H1 (cell line): ENCODE measurements around the gene POP5. TPM values are rescaled to one million over a fixed set of nuclear protein-coding genes. Genes with fewer than 3 reads are reported as not detected.

Experiments used
- CTCF ChIA-PET: fragments of 300-600 bp; sonication (Branson Sonifier 250); formaldehyde crosslinking; loops from one replicate; lab custom pipeline; 2021; ENCODE audit not compliant: partially characterized antibody; lab: Charles Lee
- POLR2A ChIA-PET: fragments of 300-600 bp; sonication (Branson Sonifier 250); formaldehyde crosslinking; loops from one replicate; lab custom pipeline; 2021; ENCODE audit warnings: inconsistent platforms; ENCODE audit not compliant: partially characterized antibody; lab: Charles Lee
- DNase-seq, 2 experiments: peaks; one replicate each; pipeline versions ENCODE4 v3.0.0 to v3.0.0-alpha.2; 2010 to 2022; ENCODE audit warnings: low spot score in 2 of 2, low read depth in 1 of 2, mixed read lengths in 1 of 2
- FAIRE-seq: peaks from 2 replicates; lab custom pipeline; 2011; peaks lifted over from hg19 to GRCh38; lab: Jason Lieb, UNC
- H2AFZ ChIP-seq: 2 replicates; pipeline ENCODE4 v1.8.1; 2012; ENCODE audit warnings: low read length, inconsistent platforms
- H2AK5ac ChIP-seq: 2 replicates; pipeline ENCODE4 v1.6.1; 2013; ENCODE audit warnings: low read depth, low read length
- H2BK120ac ChIP-seq: replicated peaks from 2 replicates; pipeline ENCODE3; 2013; ENCODE audit warnings: low read depth, low read length, inconsistent platforms
- H2BK12ac ChIP-seq: 2 replicates; pipeline ENCODE4 v1.6.1; 2013; ENCODE audit warnings: low read depth, low read length
- H2BK15ac ChIP-seq: 2 replicates; pipeline ENCODE4 v1.6.1; 2013; ENCODE audit warnings: low read length
- H2BK20ac ChIP-seq: 2 replicates; pipeline ENCODE4 v1.6.1; 2013; ENCODE audit warnings: low read length
- H2BK5ac ChIP-seq: 2 replicates; pipeline ENCODE4 v1.6.1; 2013; ENCODE audit warnings: low read depth, low read length
- H3K14ac ChIP-seq: 2 replicates; pipeline ENCODE4 v1.6.1; 2013; ENCODE audit warnings: inconsistent platforms; ENCODE audit not compliant: insufficient read length
- H3K18ac ChIP-seq: 2 replicates; pipeline ENCODE4 v1.6.1; 2013; ENCODE audit warnings: low read length; ENCODE audit errors: extremely low read depth
- H3K23ac ChIP-seq: 2 replicates; pipeline ENCODE4 v1.6.1; 2013; ENCODE audit warnings: inconsistent platforms; ENCODE audit not compliant: insufficient read length
- H3K23me2 ChIP-seq: 2 replicates; pipeline ENCODE4 v1.6.1; 2013; ENCODE audit warnings: low read depth, low read length
- H3K27ac ChIP-seq: 2 replicates; pipeline ENCODE4 v1.6.1; 2011; ENCODE audit warnings: low read depth, low read length, inconsistent platforms
- H3K27me3 ChIP-seq, 4 experiments: replicated peaks in 1 of 4; 1 replicate in 1 of 4; 2 replicates in 3 of 4; pipeline versions ENCODE4 v1.6.1 to v1.8.1; 2011 to 2013; ENCODE audit warnings: low read length in 3 of 4, mild to moderate bottlenecking in 3 of 4, inconsistent platforms in 2 of 4, mixed read lengths in 2 of 4, moderate library complexity in 1 of 4; ENCODE audit not compliant: control insufficient read depth in 3 of 4, insufficient read depth in 3 of 4; ENCODE audit errors: extremely low read depth in 1 of 4
- H3K36me3 ChIP-seq, 4 experiments: 2 replicates each; pipeline versions ENCODE4 v1.6.1 to v1.8.1; 2011 to 2013; ENCODE audit warnings: mild to moderate bottlenecking in 4 of 4, low read length in 3 of 4, moderate library complexity in 2 of 4, control low read depth in 1 of 4, inconsistent platforms in 1 of 4; ENCODE audit not compliant: insufficient read depth in 4 of 4, control insufficient read depth in 2 of 4
- H3K4ac ChIP-seq: replicated peaks from 2 replicates; pipeline ENCODE3; 2013; ENCODE audit warnings: low read length, low read depth, mixed read lengths, inconsistent platforms; ENCODE audit not compliant: insufficient read length
- H3K4me1 ChIP-seq, 4 experiments: replicated peaks in 1 of 4; 1 replicate in 1 of 4; 2 replicates in 3 of 4; pipeline versions ENCODE4 v1.6.1 to v1.8.1; 2011 to 2013; ENCODE audit warnings: low read length in 3 of 4, inconsistent platforms in 2 of 4, mixed read lengths in 1 of 4; ENCODE audit not compliant: insufficient read depth in 4 of 4, control insufficient read depth in 3 of 4
- H3K4me2 ChIP-seq, 2 experiments: 2 replicates each; pipeline versions ENCODE4 v1.6.1 to v1.8.1; 2011 to 2013; ENCODE audit warnings: low read depth in 2 of 2, low read length in 2 of 2, control low read depth in 1 of 2, inconsistent platforms in 1 of 2, mild to moderate bottlenecking in 1 of 2; ENCODE audit not compliant: insufficient read depth in 1 of 2
- H3K4me3 ChIP-seq, 4 experiments: fragments of 200-600, 300-600 bp in 1 of 4; sonication (generic), shearing (Covaris generic), sonication (Bioruptor Twin) in 1 of 4; 2 replicates each; pipeline versions ENCODE4 v1.5.1 to v1.8.1; 2011 to 2016; ENCODE audit warnings: low read length in 4 of 4, low read depth in 3 of 4, control low read depth in 2 of 4, inconsistent platforms in 2 of 4, mild to moderate bottlenecking in 2 of 4, mixed read lengths in 1 of 4, moderate library complexity in 1 of 4; ENCODE audit not compliant: insufficient read depth in 2 of 4; ENCODE audit errors: extremely low read depth in 1 of 4
- H3K56ac ChIP-seq: replicated peaks from 2 replicates; pipeline ENCODE3; 2013; ENCODE audit warnings: low read depth, mild to moderate bottlenecking, mixed read lengths, low read length, inconsistent platforms; ENCODE audit not compliant: insufficient read length
- H3K79me1 ChIP-seq: 2 replicates; pipeline ENCODE4 v1.6.1; 2013; ENCODE audit warnings: low read depth, low read length, control low read depth
- H3K79me2 ChIP-seq, 2 experiments: 2 replicates each; pipeline versions ENCODE4 v1.6.1 to v1.8.1; 2012 to 2013; ENCODE audit warnings: low read length in 2 of 2, mild to moderate bottlenecking in 2 of 2, inconsistent platforms in 1 of 2; ENCODE audit not compliant: insufficient read depth in 2 of 2, control insufficient read depth in 1 of 2
- H3K9ac ChIP-seq, 4 experiments: replicated peaks in 1 of 4; 1 replicate in 1 of 4; 2 replicates in 3 of 4; pipeline versions ENCODE4 v1.6.1 to v1.8.1; 2011 to 2013; ENCODE audit warnings: low read depth in 3 of 4, low read length in 3 of 4, control low read depth in 2 of 4, mild to moderate bottlenecking in 2 of 4, moderate library complexity in 2 of 4, inconsistent platforms in 1 of 4; ENCODE audit errors: extremely low read depth in 1 of 4
- H3K9me3 ChIP-seq, 2 experiments: 2 replicates each; pipeline versions ENCODE4 v1.6.1 to v1.8.1; 2012 to 2013; ENCODE audit warnings: mild to moderate bottlenecking in 2 of 2, moderate library complexity in 2 of 2, control low read depth in 1 of 2, inconsistent platforms in 1 of 2, low read depth in 1 of 2, low read length in 1 of 2, mixed read lengths in 1 of 2; ENCODE audit not compliant: insufficient read depth in 2 of 2
- H4K20me1 ChIP-seq, 2 experiments: replicated peaks in 1 of 2; 2 replicates each; pipeline versions ENCODE3 to v1.8.1; 2011 to 2013; ENCODE audit warnings: inconsistent platforms in 2 of 2, low read length in 2 of 2, mild to moderate bottlenecking in 1 of 2; ENCODE audit not compliant: insufficient read depth in 2 of 2, control insufficient read depth in 1 of 2
- H4K5ac ChIP-seq: 2 replicates; pipeline ENCODE4 v1.6.1; 2013; ENCODE audit warnings: low read length, low read depth, mixed read lengths, inconsistent platforms; ENCODE audit not compliant: insufficient read length
- H4K8ac ChIP-seq: 2 replicates; pipeline ENCODE4 v1.8.0; 2013; ENCODE audit warnings: mild to moderate bottlenecking, moderate library complexity, low read length, inconsistent platforms; ENCODE audit not compliant: insufficient read depth; ENCODE audit errors: extremely low read depth
- H4K91ac ChIP-seq: replicated peaks from 2 replicates; pipeline ENCODE3; 2013; ENCODE audit warnings: low read length, mixed read lengths, inconsistent platforms; ENCODE audit not compliant: insufficient read length
- BRCA1 ChIP-seq: IDR thresholded peaks from 2 replicates; pipeline ENCODE4 v1.6.1; 2012; ENCODE audit warnings: low read depth, low read length, improper control_type of control experiment
- CEBPB ChIP-seq: IDR thresholded peaks from 2 replicates; pipeline ENCODE4 v1.6.1; 2012; ENCODE audit warnings: low read depth, low read length
- EGR1 ChIP-seq: IDR thresholded peaks from 2 replicates; pipeline ENCODE4 v1.6.1; 2011; ENCODE audit warnings: low read depth, low read length, borderline replicate concordance
- MAX ChIP-seq: IDR thresholded peaks from 2 replicates; pipeline ENCODE4 v1.6.1; 2012; ENCODE audit warnings: inconsistent platforms
- SRF ChIP-seq: IDR thresholded peaks from 2 replicates; pipeline ENCODE4 v1.6.1; 2011; ENCODE audit warnings: mild to moderate bottlenecking, low read depth, low read length, moderate library complexity
- WGBS, 2 experiments: shearing (Covaris generic) in 1 of 2; methylation state at CpG; one replicate each; pipeline versions ENCODE4 v1.1.6 to v1.1.7; 2013 to 2015; ENCODE audit warnings: low lambda C conversion rate in 2 of 2, mixed read lengths in 2 of 2, inconsistent platforms in 1 of 2, low coverage in 1 of 2, missing lambda C conversion rate in 1 of 2; ENCODE audit not compliant: insufficient replicate concordance in 2 of 2, insufficient coverage in 1 of 2, insufficient read length in 1 of 2; ENCODE audit errors: extremely low coverage in 1 of 2, missing lambda C conversion rate in 1 of 2; 5-methylcytosine and 5-hydroxymethylcytosine counted together
- polyA plus RNA-seq, 7 experiments: library from polyadenylated mRNA; depleted of rRNA in 3 of 7; stranded (reverse) in 5 of 7; unstranded in 2 of 7; fragments of >200 nt in 5 of 7; fragments of 200-250 nt in 2 of 7; gene quantifications; 1 replicate in 5 of 7; 2 replicates in 1 of 7; 4 replicates in 1 of 7; pipeline versions ENCODE4 v1.2.1 to v1.2.3, GENCODE V29; 2011 to 2013; ENCODE audit warnings: missing spikeins in 2 of 7, mixed read lengths in 2 of 7
- total RNA-seq: library from RNA; stranded (reverse); fragmentation: NEBNext Ultra II Directional; extraction: Animal tissue kit (Norgen Biotek cat#: 25700); gene quantifications from 2 replicates; pipeline ENCODE4 v1.2.1, GENCODE V29; 2021

Gene POP5
- total and polyA plus RNA-seq, 2 of the 8 experiments (the other 6 are each of a cell fraction or from before 2014, with no cell fraction given), result 59.7 to 124 TPM

GRCh38 chr12:120557589-120557988, 23.6 kb downstream of the POP5 start:
- Histone ChIP-seq H2AK5ac (no peak overlapping the region), H2BK20ac (no peak overlapping the region), H2AFZ (no peak overlapping the region), H2BK120ac (no peak overlapping the region), H3K23me2 (no peaks in the 10 kb centered on the region), H3K27ac (no peak overlapping the region), H3K36me3 (peaks cover 17 to 60% (median 45%) of the 10 kb centered on the region in 4 experiments), H3K9me3 (no peaks in the 10 kb centered on the region), H3K4me1 (no peaks in the 10 kb centered on the region), H3K23ac (no peak overlapping the region), H2BK15ac (no peak overlapping the region), H3K9ac (no peak overlapping the region), H2BK12ac (no peak overlapping the region), H2BK5ac (no peak overlapping the region), H3K14ac (no peak overlapping the region), H4K5ac (no peak overlapping the region), H3K27me3 (no peaks in the 10 kb centered on the region), H3K18ac (no peak overlapping the region), H4K91ac (no peak overlapping the region), H3K4me2 (no peak overlapping the region), H3K79me1 (no peaks in the 10 kb centered on the region; the same call in 1 of the 2 replicates), H3K79me2 (no peaks in the 10 kb centered on the region), H4K20me1 (peaks cover 3 to 9% of the 10 kb centered on the region in 2 experiments), H4K8ac (no peak overlapping the region), H3K4ac (no peak overlapping the region), H3K56ac (no peak overlapping the region), H3K4me3 (no peak overlapping the region)
- CTCF ChIA-PET, result interaction anchor here (0.6 kb wide), 1 partner anchor 86 kb away, joined by 3 read pairs; no protein-coding TSS in a partner anchor
- DNase-seq (no peak), FAIRE-seq (no peak)
- POLR2A ChIA-PET, result no interaction called here
- 92% methylated on average over 2 of the region's 2 CpGs; no CpG with 5 or more reads in 1 of the 2 experiments for WGBS, 2 experiments
- TF ChIP-seq EGR1 (no peak), MAX (no peak), SRF (no peak), CEBPB (no peak), BRCA1 (no peak)
